Natural killer cell (primary cell): ENCODE measurements around the gene BSND. TPM values are rescaled to one million over a fixed set of nuclear protein-coding genes. Genes with fewer than 3 reads are reported as not detected.

Source experiments
- ATAC-seq, 3 donors: fragments of 150-1000 bp in 2 of 3; fragments of 200-7000 bp in 1 of 3; cut with Tn5 transposase; 1 replicate in 1 of 3; 2 replicates in 2 of 3; pipeline ENCODE4 v1.10.0; 2021; ENCODE audit warnings: mild to moderate bottlenecking in 2 of 3, moderate library complexity in 2 of 3
- DNase-seq, 2 donors: peaks; one replicate each; pipeline versions ENCODE4 v3.0.0 to v3.0.0-alpha.2; 2013 to 2021; ENCODE audit warnings: mixed read lengths in 1 of 2
- H3K27ac ChIP-seq: one replicate; pipeline ENCODE4 v1.5.1; 2013; ENCODE audit warnings: mild to moderate bottlenecking, low read length
- H3K27me3 ChIP-seq: one replicate; pipeline ENCODE4 v1.6.1; 2013; ENCODE audit warnings: low read length; ENCODE audit not compliant: control insufficient read depth, insufficient read depth
- H3K36me3 ChIP-seq: one replicate; pipeline ENCODE4 v1.6.1; 2013; ENCODE audit warnings: low read length; ENCODE audit not compliant: control insufficient read depth, insufficient read depth
- H3K4me1 ChIP-seq: one replicate; pipeline ENCODE4 v1.6.1; 2013; ENCODE audit warnings: low read length; ENCODE audit not compliant: control insufficient read depth, insufficient read depth
- H3K4me3 ChIP-seq: one replicate; pipeline ENCODE4 v1.5.1; 2013; ENCODE audit warnings: low read length
- H3K9me3 ChIP-seq: one replicate; pipeline ENCODE4 v1.6.1; 2013; ENCODE audit warnings: low read length; ENCODE audit not compliant: control insufficient read depth, insufficient read depth
- H3K27ac Mint-ChIP-seq, 2 donors: one replicate each; pipeline ENCODE4 v1.8.0; 2022; ENCODE audit warnings: mild to moderate bottlenecking in 2 of 2, mixed read lengths in 2 of 2, moderate library complexity in 1 of 2
- H3K27me3 Mint-ChIP-seq, 2 donors: one replicate each; pipeline ENCODE4 v1.8.0; 2022; ENCODE audit warnings: low read depth in 2 of 2, mixed read lengths in 2 of 2
- H3K36me3 Mint-ChIP-seq: one replicate; pipeline ENCODE4 v1.8.0; 2022; ENCODE audit warnings: mixed read lengths
- H3K4me1 Mint-ChIP-seq, 2 donors: one replicate each; pipeline ENCODE4 v1.8.0; 2022; ENCODE audit warnings: mixed read lengths in 2 of 2
- H3K4me3 Mint-ChIP-seq: one replicate; pipeline ENCODE4 v1.8.0; 2022; ENCODE audit warnings: mild to moderate bottlenecking, moderate library complexity, mixed read lengths
- H3K9me3 Mint-ChIP-seq, 2 donors: one replicate each; pipeline ENCODE4 v1.8.0; 2022; ENCODE audit warnings: mixed read lengths in 2 of 2
- WGBS: methylation state at CpG from one replicate; pipeline ENCODE4 v1.1.7; 2013; ENCODE audit warnings: missing lambda C conversion rate; ENCODE audit not compliant: insufficient coverage; 5-methylcytosine and 5-hydroxymethylcytosine counted together
- intact Hi-C: fragments of 100-400 bp; cut with micrococcal nuclease; formaldehyde crosslinking; loops from one replicate; pipeline ENCODE4 v1.14.2; 2022
- total RNA-seq, 4 donors: library from RNA; stranded (reverse); fragments of 120-200 nt in 1 of 4; gene quantifications; one replicate each; pipeline versions ENCODE4 v1.2.3 to v1.2.4, GENCODE V29; 2013 to 2022
- TF ChIP-seq, protein P1 (sequence below): fragments of 200-600 bp; IDR thresholded peaks from one replicate; pipeline ENCODE4 v1.8.0; 2022; ENCODE audit warnings: antibody characterized with exemption

The BSND gene
- total RNA-seq, 3 donors from 2014 or later (not counting 1 experiment from before 2014, with no cell fraction given): not detected

GRCh38 chr1:55055084-55055882, 56.5 kb downstream of the BSND start:
- H3K9me3 ChIP-seq: no peaks in the 10 kb centered on the region
- no peak for ATAC-seq
- H3K4me1 Mint-ChIP-seq: peaks cover 0 to 3% of the 10 kb centered on the region in 2 donors
- no peaks in the 10 kb centered on the region for H3K9me3 Mint-ChIP-seq
- WGBS: 85% methylated on average over 11 of the region's 12 CpGs
- no peaks in the 10 kb centered on the region for H3K36me3 ChIP-seq
- no peak overlapping the region for H3K4me3 ChIP-seq
- no peaks in the 10 kb centered on the region for H3K27me3 Mint-ChIP-seq
- no peak for DNase-seq
- intact Hi-C loops: no loop called here
- H3K27ac Mint-ChIP-seq: no peak overlapping the region
- TF ChIP-seq, protein P1, sequence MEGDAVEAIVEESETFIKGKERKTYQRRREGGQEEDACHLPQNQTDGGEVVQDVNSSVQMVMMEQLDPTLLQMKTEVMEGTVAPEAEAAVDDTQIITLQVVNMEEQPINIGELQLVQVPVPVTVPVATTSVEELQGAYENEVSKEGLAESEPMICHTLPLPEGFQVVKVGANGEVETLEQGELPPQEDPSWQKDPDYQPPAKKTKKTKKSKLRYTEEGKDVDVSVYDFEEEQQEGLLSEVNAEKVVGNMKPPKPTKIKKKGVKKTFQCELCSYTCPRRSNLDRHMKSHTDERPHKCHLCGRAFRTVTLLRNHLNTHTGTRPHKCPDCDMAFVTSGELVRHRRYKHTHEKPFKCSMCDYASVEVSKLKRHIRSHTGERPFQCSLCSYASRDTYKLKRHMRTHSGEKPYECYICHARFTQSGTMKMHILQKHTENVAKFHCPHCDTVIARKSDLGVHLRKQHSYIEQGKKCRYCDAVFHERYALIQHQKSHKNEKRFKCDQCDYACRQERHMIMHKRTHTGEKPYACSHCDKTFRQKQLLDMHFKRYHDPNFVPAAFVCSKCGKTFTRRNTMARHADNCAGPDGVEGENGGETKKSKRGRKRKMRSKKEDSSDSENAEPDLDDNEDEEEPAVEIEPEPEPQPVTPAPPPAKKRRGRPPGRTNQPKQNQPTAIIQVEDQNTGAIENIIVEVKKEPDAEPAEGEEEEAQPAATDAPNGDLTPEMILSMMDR: no peak
- no peaks in the 10 kb centered on the region for H3K36me3 Mint-ChIP-seq
- H3K27ac ChIP-seq: no peak overlapping the region
- H3K27me3 ChIP-seq: no peaks in the 10 kb centered on the region
- no peaks in the 10 kb centered on the region for H3K4me1 ChIP-seq
- H3K4me3 Mint-ChIP-seq: no peak overlapping the region

DNA sequence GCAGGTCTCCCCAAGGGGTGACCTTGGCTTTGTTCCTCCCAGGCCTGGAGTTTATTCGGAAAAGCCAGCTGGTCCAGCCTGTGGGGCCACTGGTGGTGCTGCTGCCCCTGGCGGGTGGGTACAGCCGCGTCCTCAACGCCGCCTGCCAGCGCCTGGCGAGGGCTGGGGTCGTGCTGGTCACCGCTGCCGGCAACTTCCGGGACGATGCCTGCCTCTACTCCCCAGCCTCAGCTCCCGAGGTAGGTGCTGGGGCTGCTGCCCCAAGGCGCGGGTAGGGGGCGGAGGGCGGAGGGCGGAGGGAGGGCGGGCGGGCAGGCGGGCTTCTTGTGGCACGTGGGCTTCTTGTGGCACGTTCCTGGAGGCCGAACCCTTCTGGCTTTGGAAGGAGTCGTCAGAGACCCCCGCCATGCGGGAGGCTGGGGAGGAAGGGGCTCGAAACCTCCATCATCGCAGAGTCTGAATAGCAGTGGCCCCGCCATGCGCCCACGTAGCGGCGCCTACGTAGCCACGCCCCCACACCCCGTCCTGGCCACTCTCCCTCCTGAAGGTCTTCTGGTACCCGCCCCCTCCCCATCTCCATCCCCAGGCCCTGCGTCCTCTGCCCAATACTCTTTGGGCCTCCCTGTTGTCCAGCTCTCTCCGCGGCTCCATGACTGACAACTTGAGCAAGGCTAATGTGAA, 57.4 kb downstream of the BSND start:
- TF ChIP-seq, protein P1: no peak
- H3K27ac ChIP-seq: no peak overlapping the region
- no peak overlapping the region for H3K27ac Mint-ChIP-seq
- H3K9me3 ChIP-seq: no peaks in the 10 kb centered on the region
- DNase-seq (no peak), ATAC-seq (no peak)
- H3K4me1 Mint-ChIP-seq: peaks cover 0 to 9% of the 10 kb centered on the region in 2 donors
- WGBS: 83% methylated on average over 42 of the region's 42 CpGs
- no peak overlapping the region for H3K4me3 Mint-ChIP-seq
- no peaks in the 10 kb centered on the region for H3K9me3 Mint-ChIP-seq
- intact Hi-C loops: no loop called here
- no peaks in the 10 kb centered on the region for H3K27me3 ChIP-seq
- no peaks in the 10 kb centered on the region for H3K27me3 Mint-ChIP-seq
- no peaks in the 10 kb centered on the region for H3K36me3 ChIP-seq
- H3K4me1 ChIP-seq: no peaks in the 10 kb centered on the region
- H3K36me3 Mint-ChIP-seq: no peaks in the 10 kb centered on the region
- H3K4me3 ChIP-seq: no peak overlapping the region

DNA sequence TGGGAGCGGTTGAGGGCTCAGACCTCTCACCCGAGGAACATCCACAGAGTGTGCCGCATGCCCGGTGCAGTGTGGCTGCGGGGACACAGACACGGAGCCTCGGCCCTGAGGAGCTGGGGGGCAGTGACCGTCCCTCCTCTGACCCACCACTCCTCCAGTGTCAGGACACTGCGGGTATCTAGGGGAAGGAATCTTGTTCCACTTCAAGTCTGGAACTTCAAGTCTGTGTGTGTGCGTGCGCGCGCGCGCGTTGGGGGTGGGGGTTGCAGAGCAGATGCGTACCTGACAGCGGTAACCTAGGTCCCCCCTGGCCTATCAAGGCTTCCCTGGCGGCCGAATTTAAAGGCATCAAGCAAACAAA, 57.9 kb downstream of the BSND start:
- no peaks in the 10 kb centered on the region for H3K27me3 Mint-ChIP-seq
- H3K9me3 Mint-ChIP-seq: no peaks in the 10 kb centered on the region
- H3K36me3 ChIP-seq: no peaks in the 10 kb centered on the region
- H3K27me3 ChIP-seq: no peaks in the 10 kb centered on the region
- no peaks in the 10 kb centered on the region for H3K9me3 ChIP-seq
- no peak for ATAC-seq
- H3K36me3 Mint-ChIP-seq: no peaks in the 10 kb centered on the region
- TF ChIP-seq, protein P1: no peak
- no peak overlapping the region for H3K27ac ChIP-seq
- H3K4me3 ChIP-seq: no peak overlapping the region
- no peak overlapping the region for H3K4me3 Mint-ChIP-seq
- intact Hi-C loops: no loop called here
- WGBS: 94% methylated on average over 20 of the region's 20 CpGs
- H3K4me1 ChIP-seq: no peaks in the 10 kb centered on the region
- no peak overlapping the region for H3K27ac Mint-ChIP-seq
- DNase-seq: no peak
- peaks cover 0 to 9% of the 10 kb centered on the region in 2 donors for H3K4me1 Mint-ChIP-seq
